IPS DF 6.9 (cell line): ENCODE measurements around the gene NAA80.
A peak's percentile ranks its signal among the peaks of the same experiment; 100 is the strongest.

ENCODE experiments used
- DNase-seq: peaks from one replicate; pipeline ENCODE4 v3.0.0-alpha.2; 2013; ENCODE audit warnings: low read depth, low spot score
- H3K27ac ChIP-seq: one replicate; pipeline ENCODE4 v1.5.1; 2013; ENCODE audit warnings: low read length, control low read depth
- H3K27me3 ChIP-seq: 2 replicates; pipeline ENCODE4 v1.6.1; 2013; ENCODE audit warnings: mild to moderate bottlenecking, low read length; ENCODE audit not compliant: control insufficient read depth, insufficient read depth
- H3K36me3 ChIP-seq: 2 replicates; pipeline ENCODE4 v1.6.1; 2013; ENCODE audit warnings: low read length; ENCODE audit not compliant: control insufficient read depth, insufficient read depth
- H3K4me1 ChIP-seq: 2 replicates; pipeline ENCODE4 v1.6.1; 2013; ENCODE audit warnings: low read length; ENCODE audit not compliant: control insufficient read depth, insufficient read depth
- H3K4me3 ChIP-seq: 2 replicates; pipeline ENCODE4 v1.5.1; 2013; ENCODE audit warnings: mild to moderate bottlenecking, low read length
- H3K9me3 ChIP-seq: 2 replicates; pipeline ENCODE4 v1.6.1; 2013; ENCODE audit warnings: low read length, inconsistent platforms; ENCODE audit not compliant: control insufficient read depth, insufficient read depth
- WGBS: extraction: QIAGEN DNeasy Blood & Tissue Kit; methylation state at CpG from one replicate; pipeline ENCODE4 v1.1.7; 2013; ENCODE audit warnings: mixed read lengths, missing lambda C conversion rate; ENCODE audit not compliant: insufficient read length, insufficient coverage; 5-methylcytosine and 5-hydroxymethylcytosine counted together

Gene NAA80

GRCh38 chr3:50297384-50297775, 1.8 kb downstream of the NAA80 start:
- H3K27ac ChIP-seq: no peak overlapping the region
- no peaks in the 10 kb centered on the region for H3K9me3 ChIP-seq
- no peaks in the 10 kb centered on the region for H3K27me3 ChIP-seq
- DNase-seq: no peak
- no CpG with 5 or more reads among the region's 2 CpGs for WGBS
- H3K4me1 ChIP-seq: peaks cover 1% of the 10 kb centered on the region; the same call in 1 of the 2 replicates
- no peaks in the 10 kb centered on the region for H3K36me3 ChIP-seq
- no peak overlapping the region for H3K4me3 ChIP-seq

- DNase-seq: no peak
- WGBS: no CpG with 5 or more reads among the region's 18 CpGs
These were observed 2.4 kb downstream of the NAA80 start for GRCh38 chr3:50296721-50297383.

GRCh38 chr3:50295553-50296431, 3.4 kb downstream of the NAA80 start:
- H3K9me3 ChIP-seq: no peaks in the 10 kb centered on the region
- peaks cover 1% of the 10 kb centered on the region; the same call in 1 of the 2 replicates for H3K4me1 ChIP-seq
- no peaks in the 10 kb centered on the region for H3K27me3 ChIP-seq
- DNase-seq: no peak
- no CpG with 5 or more reads among the region's 8 CpGs for WGBS
- H3K27ac ChIP-seq: no peak overlapping the region
- H3K4me3 ChIP-seq: no peak overlapping the region
- H3K36me3 ChIP-seq: no peaks in the 10 kb centered on the region; the same call in 1 of the 2 replicates

More at GRCh38 chr3:50296721-50297383, 2.4 kb downstream of the NAA80 start:
- Histone ChIP-seq H3K9me3 (no peaks in the 10 kb centered on the region), H3K27ac (no peak overlapping the region), H3K36me3 (no peaks in the 10 kb centered on the region), H3K4me1 (peaks cover 1% of the 10 kb centered on the region; the same call in 1 of the 2 replicates), H3K4me3 (no peak overlapping the region), H3K27me3 (no peaks in the 10 kb centered on the region)

- WGBS: no CpG with 5 or more reads among the region's 22 CpGs
These were observed 4.5 kb downstream of the NAA80 start for GRCh38 chr3:50294492-50295403.

GRCh38 chr3:50294089-50294488, 5.1 kb downstream of the NAA80 start:
- whole genome bisulfite sequencing: no CpG with 5 or more reads among the region's 4 CpGs
- H3K27ac ChIP-seq: no peak overlapping the region

More at GRCh38 chr3:50294492-50295403, 4.5 kb downstream of the NAA80 start:
- H3K27me3 ChIP-seq: no peaks in the 10 kb centered on the region
- H3K9me3 ChIP-seq: no peaks in the 10 kb centered on the region
- peaks cover 1% of the 10 kb centered on the region; the same call in 1 of the 2 replicates for H3K4me1 ChIP-seq
- H3K36me3 ChIP-seq: peaks cover 10% of the 10 kb centered on the region
- no peak for DNase-seq
- H3K27ac ChIP-seq: no peak overlapping the region
- no peak overlapping the region for H3K4me3 ChIP-seq

GRCh38 chr3:50293079-50293801, 6.0 kb downstream of the NAA80 start:
- DNase-seq: no peak
- H3K4me3 ChIP-seq: no peak overlapping the region
- WGBS: no CpG with 5 or more reads among the region's 12 CpGs
- no peak overlapping the region for H3K27ac ChIP-seq
- H3K9me3 ChIP-seq: no peaks in the 10 kb centered on the region
- no peaks in the 10 kb centered on the region for H3K27me3 ChIP-seq
- peaks cover 24% of the 10 kb centered on the region for H3K36me3 ChIP-seq
- peaks cover 1% of the 10 kb centered on the region; the same call in 1 of the 2 replicates for H3K4me1 ChIP-seq

More at GRCh38 chr3:50294089-50294488, 5.1 kb downstream of the NAA80 start:
- Histone ChIP-seq H3K27me3 (no peaks in the 10 kb centered on the region), H3K36me3 (peaks cover 16% of the 10 kb centered on the region), H3K9me3 (no peaks in the 10 kb centered on the region), H3K4me1 (peaks cover 1% of the 10 kb centered on the region; the same call in 1 of the 2 replicates), H3K4me3 (no peak overlapping the region)
- no peak for DNase-seq

- Histone ChIP-seq H3K4me3 (peak within 1 kb of the TSS; percentile 74), H3K27me3 (no peaks in the 10 kb centered on the region), H3K27ac (no peak within 1 kb of the TSS), H3K4me1 (peaks cover 1% of the 10 kb centered on the region; the same call in 1 of the 2 replicates), H3K36me3 (peaks cover 28% of the 10 kb centered on the region), H3K9me3 (no peaks in the 10 kb centered on the region)
- DNase-seq: peak; percentile 98
- no CpG with 5 or more reads among the region's 67 CpGs for WGBS
These were observed 6.8 kb downstream of the NAA80 start, which contains the start of gene IFRD2 for GRCh38 chr3:50292159-50293078. TSS of gene IFRD2 (minus strand) at chr3:50292429. CDS start at chr3:50292274, 155 bp downstream.

- Histone ChIP-seq H3K9me3 (no peaks in the 10 kb centered on the region), H3K27me3 (no peaks in the 10 kb centered on the region), H3K36me3 (peaks cover 35% of the 10 kb centered on the region), H3K4me1 (peaks cover 1% of the 10 kb centered on the region; the same call in 1 of the 2 replicates), H3K27ac (no peak overlapping the region), H3K4me3 (no peak overlapping the region)
- no CpG with 5 or more reads among the region's 16 CpGs for WGBS
- no peak for DNase-seq
These were observed 9.0 kb downstream of the NAA80 start for GRCh38 chr3:50290161-50290641.
